HG03066 (cell line): ENCODE data around the gene FHIT.

Experiments used
- ATAC-seq: cut with Tn5 transposase; IDR thresholded peaks from one replicate; pipeline ENCODE4 v1.9.1; 2021; ENCODE audit warnings: low read depth; ENCODE audit not compliant: unreplicated experiment

FHIT gene

GRCh38 chr3:60216462-60217075 lies 1034.7 kb downstream of the FHIT start:
- no peak for ATAC-seq

- ATAC-seq: no peak
These were observed 1035.3 kb downstream of the FHIT start for GRCh38 chr3:60215946-60216345.

- ATAC-seq: no peak
These were observed 1043.3 kb downstream of the FHIT start for GRCh38 chr3:60207905-60208304.

GRCh38 chr3:60206206-60206605 lies 1045.0 kb downstream of the FHIT start:
- ATAC-seq: no peak

- no peak for ATAC-seq
These were observed 1049.1 kb downstream of the FHIT start for GRCh38 chr3:60202052-60202726.

GRCh38 chr3:60199306-60199705 lies 1051.9 kb downstream of the FHIT start:
- no peak for ATAC-seq

GRCh38 chr3:60198179-60198720 lies 1053.0 kb downstream of the FHIT start:
- ATAC-seq: no peak

- no peak for ATAC-seq
These were observed 1058.7 kb downstream of the FHIT start for GRCh38 chr3:60192297-60193114.

GRCh38 chr3:60190073-60190472 lies 1061.2 kb downstream of the FHIT start:
- no peak for ATAC-seq

GRCh38 chr3:60189304-60189703 lies 1061.9 kb downstream of the FHIT start:
- ATAC-seq: no peak

GRCh38 chr3:60188803-60189202 lies 1062.4 kb downstream of the FHIT start:
- no peak for ATAC-seq

GRCh38 chr3:60187343-60187742 lies 1063.9 kb downstream of the FHIT start:
- no peak for ATAC-seq

GRCh38 chr3:60186359-60186758 lies 1064.9 kb downstream of the FHIT start:
- ATAC-seq: no peak

- ATAC-seq: no peak
These were observed 1066.1 kb downstream of the FHIT start for GRCh38 chr3:60185161-60185560.

- no peak for ATAC-seq
These were observed 1068.6 kb downstream of the FHIT start for GRCh38 chr3:60182697-60183096.

GRCh38 chr3:60178931-60179653 lies 1072.2 kb downstream of the FHIT start:
- no peak for ATAC-seq

GRCh38 chr3:60177726-60178125 lies 1073.5 kb downstream of the FHIT start:
- ATAC-seq: no peak

GRCh38 chr3:60176614-60177013 lies 1074.6 kb downstream of the FHIT start:
- ATAC-seq: no peak

- ATAC-seq: no peak
These were observed 1075.6 kb downstream of the FHIT start for GRCh38 chr3:60175680-60176079.

GRCh38 chr3:60169755-60170154 lies 1081.5 kb downstream of the FHIT start:
- ATAC-seq: no peak

- no peak for ATAC-seq
These were observed 1084.1 kb downstream of the FHIT start for GRCh38 chr3:60167186-60167585.
